Body of pancreas (tissue), 4 donors: ENCODE measurements around the gene PALLD.

Experiments used
- POLR2A ChIP-seq, 3 donors: fragments of 450-650 bp; IDR thresholded peaks; one replicate each; pipeline ENCODE4 v1.6.1; 2016; ENCODE audit warnings: antibody characterized with exemption in 3 of 3, mild to moderate bottlenecking in 2 of 3
- TF ChIP-seq, protein P1 (sequence below), 7 experiments: fragments of 450-650 bp in 4 of 7; fragments of 200-600 bp in 3 of 7; sonication (generic) in 3 of 7; IDR thresholded peaks; one replicate each; pipeline ENCODE4 v1.5.1; 2016 to 2019; ENCODE audit warnings: antibody characterized with exemption in 7 of 7

DNA sequence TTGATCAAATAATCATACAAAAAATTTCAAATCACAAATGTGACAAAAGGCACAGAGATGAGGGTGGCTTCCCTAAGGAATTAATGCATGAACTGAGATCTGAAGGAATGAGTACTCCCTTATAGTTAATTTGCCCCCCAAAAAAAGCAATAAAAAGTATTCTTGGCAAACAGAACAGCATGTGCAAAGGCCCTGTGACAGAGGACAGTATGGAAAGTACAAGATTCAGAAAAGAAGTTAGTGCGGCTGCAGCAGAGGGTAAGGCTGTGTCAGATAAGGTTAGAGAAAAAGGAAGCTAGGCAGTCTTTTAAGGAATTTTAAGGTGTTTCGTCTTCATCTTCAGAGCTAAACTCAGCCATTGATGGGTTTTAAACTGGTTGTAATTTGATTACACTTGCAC is 23.9 kb upstream of the PALLD start:
- TF ChIP-seq, protein P1, sequence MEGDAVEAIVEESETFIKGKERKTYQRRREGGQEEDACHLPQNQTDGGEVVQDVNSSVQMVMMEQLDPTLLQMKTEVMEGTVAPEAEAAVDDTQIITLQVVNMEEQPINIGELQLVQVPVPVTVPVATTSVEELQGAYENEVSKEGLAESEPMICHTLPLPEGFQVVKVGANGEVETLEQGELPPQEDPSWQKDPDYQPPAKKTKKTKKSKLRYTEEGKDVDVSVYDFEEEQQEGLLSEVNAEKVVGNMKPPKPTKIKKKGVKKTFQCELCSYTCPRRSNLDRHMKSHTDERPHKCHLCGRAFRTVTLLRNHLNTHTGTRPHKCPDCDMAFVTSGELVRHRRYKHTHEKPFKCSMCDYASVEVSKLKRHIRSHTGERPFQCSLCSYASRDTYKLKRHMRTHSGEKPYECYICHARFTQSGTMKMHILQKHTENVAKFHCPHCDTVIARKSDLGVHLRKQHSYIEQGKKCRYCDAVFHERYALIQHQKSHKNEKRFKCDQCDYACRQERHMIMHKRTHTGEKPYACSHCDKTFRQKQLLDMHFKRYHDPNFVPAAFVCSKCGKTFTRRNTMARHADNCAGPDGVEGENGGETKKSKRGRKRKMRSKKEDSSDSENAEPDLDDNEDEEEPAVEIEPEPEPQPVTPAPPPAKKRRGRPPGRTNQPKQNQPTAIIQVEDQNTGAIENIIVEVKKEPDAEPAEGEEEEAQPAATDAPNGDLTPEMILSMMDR (IDR thresholded peaks at IDR 0.05) = no peak
- TF ChIP-seq POLR2A (IDR thresholded peaks at IDR 0.05) = no peak
